ENCODE measurements around the gene RPP25L. TPM values are rescaled to one million over a fixed set of nuclear protein-coding genes. Genes with fewer than 3 reads are reported as not detected.

Gene RPP25L
- total RNA-seq, 1 donor from 2014 or later = 17.4 TPM

DNA sequence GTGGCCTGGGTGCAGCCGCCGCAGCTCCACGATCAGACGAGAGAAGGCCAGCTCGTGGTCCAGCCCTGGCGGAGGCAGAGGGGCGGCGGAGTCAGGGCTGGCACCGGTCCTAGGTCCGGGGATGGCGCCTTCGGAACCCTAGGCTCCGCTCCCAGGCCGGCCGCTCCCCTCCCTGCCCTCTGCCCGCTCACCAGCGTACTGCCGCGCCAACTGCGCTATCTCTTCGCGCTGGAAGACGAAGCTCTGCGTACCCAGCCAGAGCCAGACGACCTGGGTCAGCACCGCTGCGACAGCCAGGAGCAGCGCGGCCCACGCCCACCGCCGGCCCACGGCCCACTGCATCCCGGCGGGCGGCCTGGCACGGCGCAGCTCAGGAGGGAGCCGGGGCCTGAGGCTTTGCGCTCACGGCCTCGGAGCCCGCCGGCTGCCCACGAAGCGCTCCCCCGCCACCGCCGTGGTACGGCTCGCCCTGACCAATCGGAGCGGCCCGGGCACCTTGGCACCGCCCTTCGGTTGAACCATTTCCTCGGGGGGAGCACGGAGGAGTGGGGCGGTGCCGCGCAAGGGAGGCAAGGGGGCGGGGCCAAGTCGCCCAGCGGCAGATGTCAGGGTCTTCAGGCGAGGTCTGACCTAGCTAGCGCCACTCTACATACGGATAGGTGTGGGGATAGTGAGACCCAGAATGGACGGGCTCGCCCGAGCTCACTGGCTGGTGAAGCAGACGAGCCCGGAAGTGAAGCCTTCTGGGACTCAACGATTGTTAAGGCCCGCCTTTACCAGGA is 25.6 kb upstream of the RPP25L start, which contains the start of gene SIGMAR1:
SIGMAR1 (minus strand) TSS at position 432 of the 782 bp plus-strand sequence; CDS start at position 342, 90 bp downstream.
- H2AFZ ChIP-seq (replicated peaks) = peak within 1 kb of the TSS; percentile 80
- H3K79me2 ChIP-seq (ENCODE audit: low read depth) = peaks cover 15% of the 10 kb centered on the region
- H3K4me1 ChIP-seq = peaks cover 21% of the 10 kb centered on the region
- peaks cover 17% of the 10 kb centered on the region for H4K20me1 ChIP-seq (ENCODE audit: low read depth)
- H3K36me3 Mint-ChIP-seq = peaks cover 2% of the 10 kb centered on the region
- H3K27ac ChIP-seq = no peak within 1 kb of the TSS
- DNase-seq (ENCODE audit: low spot score) = peak; percentile 96
- H3K27me3 ChIP-seq = peaks cover 5% of the 10 kb centered on the region
- TF ChIP-seq, protein P1, sequence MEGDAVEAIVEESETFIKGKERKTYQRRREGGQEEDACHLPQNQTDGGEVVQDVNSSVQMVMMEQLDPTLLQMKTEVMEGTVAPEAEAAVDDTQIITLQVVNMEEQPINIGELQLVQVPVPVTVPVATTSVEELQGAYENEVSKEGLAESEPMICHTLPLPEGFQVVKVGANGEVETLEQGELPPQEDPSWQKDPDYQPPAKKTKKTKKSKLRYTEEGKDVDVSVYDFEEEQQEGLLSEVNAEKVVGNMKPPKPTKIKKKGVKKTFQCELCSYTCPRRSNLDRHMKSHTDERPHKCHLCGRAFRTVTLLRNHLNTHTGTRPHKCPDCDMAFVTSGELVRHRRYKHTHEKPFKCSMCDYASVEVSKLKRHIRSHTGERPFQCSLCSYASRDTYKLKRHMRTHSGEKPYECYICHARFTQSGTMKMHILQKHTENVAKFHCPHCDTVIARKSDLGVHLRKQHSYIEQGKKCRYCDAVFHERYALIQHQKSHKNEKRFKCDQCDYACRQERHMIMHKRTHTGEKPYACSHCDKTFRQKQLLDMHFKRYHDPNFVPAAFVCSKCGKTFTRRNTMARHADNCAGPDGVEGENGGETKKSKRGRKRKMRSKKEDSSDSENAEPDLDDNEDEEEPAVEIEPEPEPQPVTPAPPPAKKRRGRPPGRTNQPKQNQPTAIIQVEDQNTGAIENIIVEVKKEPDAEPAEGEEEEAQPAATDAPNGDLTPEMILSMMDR (IDR thresholded peaks at IDR 0.05) = peak; percentile 5
- no peak for TF ChIP-seq EZH2phosphoT487 (IDR thresholded peaks at IDR 0.05)
- H3K4me1 Mint-ChIP-seq = peaks cover 24% of the 10 kb centered on the region
- H3F3A ChIP-seq (ENCODE audit: low read depth) = peaks cover 34% of the 10 kb centered on the region
- no peaks in the 10 kb centered on the region for H3K9me3 Mint-ChIP-seq
- H3K27ac Mint-ChIP-seq = peak within 1 kb of the TSS; percentile 24
- peak within 1 kb of the TSS; percentile 55 for H3K4me3 ChIP-seq
- no peaks in the 10 kb centered on the region for H3K36me3 ChIP-seq
- peak within 1 kb of the TSS; percentile 83 for H3K4me2 ChIP-seq
- H3K9me3 ChIP-seq (ENCODE audit: low read depth) = no peaks in the 10 kb centered on the region
- peak within 1 kb of the TSS; percentile 91 for H3K4me3 Mint-ChIP-seq
- peak within 1 kb of the TSS; percentile 4 for H3K9ac ChIP-seq
- H3K27me3 Mint-ChIP-seq (ENCODE audit: insufficient read depth, low read depth) = peaks cover 8% of the 10 kb centered on the region

DNA sequence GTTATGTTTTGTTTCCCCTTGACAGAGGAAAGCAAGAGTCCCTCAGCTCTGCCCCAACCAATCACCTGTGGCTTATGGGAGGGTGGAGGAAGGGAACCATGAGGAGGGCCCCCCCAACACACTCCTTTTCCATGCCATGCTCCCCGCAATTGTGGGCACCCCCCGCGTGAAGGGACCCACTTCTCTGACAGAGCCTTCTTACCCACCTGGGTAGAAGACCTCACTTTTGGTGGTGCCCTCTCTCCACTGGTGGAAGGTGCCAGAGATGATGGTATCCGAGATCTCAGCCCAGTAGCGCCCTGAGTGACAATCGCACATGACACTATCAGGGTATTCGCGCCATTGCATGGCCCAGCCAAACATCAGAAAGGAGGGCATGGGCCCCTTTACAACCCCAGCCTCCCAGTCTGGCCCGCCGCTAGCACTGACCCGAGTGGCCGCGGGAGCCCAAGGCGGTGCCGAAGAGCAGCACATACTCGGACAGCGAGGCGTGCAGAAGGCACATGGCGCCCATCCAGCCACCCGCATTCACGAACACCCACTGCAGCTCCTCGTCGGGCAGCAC is 25.0 kb upstream of the RPP25L start:
- peak overlapping the region; percentile 24 for H3K27ac Mint-ChIP-seq
- peaks cover 34% of the 10 kb centered on the region for H3F3A ChIP-seq (ENCODE audit: low read depth)
- H3K79me2 ChIP-seq (ENCODE audit: low read depth) = peaks cover 15% of the 10 kb centered on the region
- H3K27me3 Mint-ChIP-seq (ENCODE audit: insufficient read depth, low read depth) = peaks cover 11% of the 10 kb centered on the region
- H3K4me1 Mint-ChIP-seq = peaks cover 24% of the 10 kb centered on the region
- H4K20me1 ChIP-seq (ENCODE audit: low read depth) = peaks cover 17% of the 10 kb centered on the region
- peak overlapping the region; percentile 4 for H3K9ac ChIP-seq
- H3K4me3 ChIP-seq = peak overlapping the region; percentile 55
- H3K9me3 Mint-ChIP-seq = no peaks in the 10 kb centered on the region
- no peaks in the 10 kb centered on the region for H3K36me3 ChIP-seq
- H3K4me3 Mint-ChIP-seq = peak overlapping the region; percentile 91
- no peak overlapping the region for H3K27ac ChIP-seq
- H3K9me3 ChIP-seq (ENCODE audit: low read depth) = no peaks in the 10 kb centered on the region
- peaks cover 2% of the 10 kb centered on the region for H3K36me3 Mint-ChIP-seq
- peak overlapping the region; percentile 80 for H2AFZ ChIP-seq (replicated peaks)
- DNase-seq (ENCODE audit: low spot score) = no peak
- peak overlapping the region; percentile 83 for H3K4me2 ChIP-seq
- peaks cover 21% of the 10 kb centered on the region for H3K4me1 ChIP-seq
- peaks cover 11% of the 10 kb centered on the region for H3K27me3 ChIP-seq
- TF ChIP-seq EZH2 (IDR thresholded peaks at IDR 0.05) (no peak), EZH2phosphoT487 (IDR thresholded peaks at IDR 0.05) (no peak)
- TF ChIP-seq, protein P1 (IDR thresholded peaks at IDR 0.05) = no peak

- Histone ChIP-seq H3F3A (ENCODE audit: low read depth) (peaks cover 34% of the 10 kb centered on the region), H3K4me1 (peaks cover 25% of the 10 kb centered on the region), H4K20me1 (ENCODE audit: low read depth) (peaks cover 17% of the 10 kb centered on the region), H3K4me2 (no peak overlapping the region), H3K9ac (no peak overlapping the region), H3K79me2 (ENCODE audit: low read depth) (peaks cover 15% of the 10 kb centered on the region), H3K4me3 (no peak overlapping the region), H3K27me3 (peaks cover 24% of the 10 kb centered on the region), H3K27ac (no peak overlapping the region), H3K9me3 (ENCODE audit: low read depth) (no peaks in the 10 kb centered on the region), H3K36me3 (no peaks in the 10 kb centered on the region), H2AFZ (replicated peaks) (no peak overlapping the region)
- no peak for TF ChIP-seq EZH2 (IDR thresholded peaks at IDR 0.05)
- no peak for TF ChIP-seq EZH2phosphoT487 (IDR thresholded peaks at IDR 0.05)
- TF ChIP-seq, protein P1 (IDR thresholded peaks at IDR 0.05) = no peak
- Mint-ChIP-seq H3K36me3 (peaks cover 2% of the 10 kb centered on the region), H3K27me3 (ENCODE audit: insufficient read depth, low read depth) (peaks cover 10% of the 10 kb centered on the region), H3K9me3 (peaks cover under 1% of the 10 kb centered on the region), H3K4me1 (peaks cover 24% of the 10 kb centered on the region), H3K4me3 (peak overlapping the region; percentile 74), H3K27ac (no peak overlapping the region)
- no peak for DNase-seq (ENCODE audit: low spot score)
Observed at GRCh38 chr9:34635556-34635955, 23.7 kb upstream of the RPP25L start.
